Ovary (tissue), 3 donors: ENCODE data around the gene SLC5A11.

Experiments used
- CTCF ChIP-seq, 3 donors: fragments of 450-650 bp in 2 of 3; fragments of 200-600 bp in 1 of 3; IDR thresholded peaks; one replicate each; pipeline versions ENCODE4 v1.5.1 to v1.8.0; 2016 to 2022; ENCODE audit warnings: antibody characterized with exemption in 3 of 3, mild to moderate bottlenecking in 1 of 3
- POLR2A ChIP-seq: fragments of 450-650 bp; IDR thresholded peaks from one replicate; pipeline ENCODE4 v1.6.1; 2017; ENCODE audit warnings: antibody characterized with exemption, mild to moderate bottlenecking, moderate library complexity
- donor health status: DM: no; HTN: no; CAD: no.

GRCh38 chr16:24906901-24907300 is 61.1 kb downstream of the SLC5A11 start:
- TF ChIP-seq POLR2A (no peak), CTCF (IDR thresholded peaks at IDR 0.05) (no peak)
